HG02970 (cell line): ENCODE results near the gene PDCL2.
"Not testable (repeated sequence)": the region's sequence is repeated elsewhere in the genome, so short reads cannot be mapped to it uniquely, and the experiment has no call there.

ENCODE experiments used
- ATAC-seq: cut with Tn5 transposase; IDR thresholded peaks from one replicate; pipeline ENCODE4 v1.9.1; 2021; ENCODE audit warnings: mild to moderate bottlenecking, moderate library complexity, moderate number of reproducible peaks; ENCODE audit not compliant: unreplicated experiment, low FRiP score

PDCL2 gene

DNA sequence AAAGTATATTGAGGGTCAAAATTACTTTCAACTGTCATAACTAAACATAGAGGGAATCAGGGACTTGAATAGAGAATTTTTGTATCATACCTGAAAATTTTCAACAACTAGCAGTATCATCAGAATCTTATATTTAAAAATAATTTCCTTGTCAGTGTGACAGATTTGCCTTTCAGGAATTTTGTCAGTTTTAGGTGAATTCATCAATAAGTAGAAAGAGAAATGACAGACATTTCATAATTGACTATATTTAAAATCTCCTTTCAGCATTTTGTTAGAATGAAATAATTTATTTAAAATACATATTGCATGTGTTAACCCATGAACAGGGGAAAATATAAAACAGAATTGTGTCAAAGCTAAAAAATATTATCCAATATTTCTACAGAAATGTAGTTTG lies 8.6 kb upstream of the PDCL2 start:
- ATAC-seq, result no peak

DNA sequence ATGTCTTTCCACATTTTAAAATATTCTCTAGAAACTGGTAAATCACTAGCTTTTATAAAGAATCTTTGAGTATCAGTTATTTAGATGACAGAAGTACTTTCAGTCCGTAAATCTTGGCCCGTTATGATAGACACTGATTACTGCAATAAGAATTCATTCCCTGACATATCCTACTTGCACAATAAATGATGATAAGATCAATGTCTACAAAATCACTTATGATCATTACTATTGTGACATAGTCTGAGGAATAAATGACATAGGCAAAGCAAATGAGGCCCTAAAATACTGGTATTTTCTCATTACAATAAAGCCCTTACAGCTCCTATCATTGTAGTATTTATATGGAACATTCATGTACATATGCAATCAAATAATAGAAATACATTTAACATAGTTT lies 6.6 kb upstream of the PDCL2 start:
- ATAC-seq, result no peak

DNA sequence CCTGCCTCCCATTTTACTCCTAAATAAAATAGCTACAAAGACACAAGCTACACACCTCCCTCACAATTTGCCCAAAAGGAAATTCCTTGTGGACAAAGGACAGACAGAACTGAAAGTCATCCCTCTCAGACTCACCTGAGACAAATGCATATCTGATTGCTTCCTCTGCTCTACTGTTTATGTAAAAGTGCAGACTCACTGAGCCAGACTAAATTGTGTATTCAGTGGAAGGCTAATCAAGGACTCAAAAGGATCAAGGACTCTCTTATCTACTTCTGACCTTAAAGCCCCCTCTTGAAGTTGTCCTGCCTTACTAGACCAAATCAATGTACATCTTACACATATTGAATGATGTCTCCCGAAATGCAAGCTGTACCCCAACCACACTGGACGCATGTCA lies 3.9 kb downstream of the PDCL2 start:
- no peak for ATAC-seq

DNA sequence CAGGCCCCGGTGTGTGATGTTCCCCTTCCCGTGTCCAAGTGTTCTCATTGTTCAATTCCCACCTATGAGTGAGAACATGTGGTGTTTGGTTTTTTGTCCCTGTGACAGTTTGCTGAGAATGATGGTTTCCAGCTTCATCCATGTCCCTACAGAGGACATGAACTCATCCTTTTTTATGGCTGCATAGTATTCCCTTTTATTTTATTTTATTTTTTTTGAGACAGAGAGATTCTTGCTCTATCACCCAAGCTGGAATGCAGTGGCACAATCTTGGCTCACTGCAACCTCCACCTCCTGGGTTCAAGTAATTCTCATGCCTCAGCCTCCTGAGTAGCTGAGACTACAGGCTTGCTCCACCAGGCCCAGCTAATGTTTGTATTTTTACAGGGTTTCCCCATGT lies 9.3 kb downstream of the PDCL2 start:
- ATAC-seq, result not testable (repeated sequence)

DNA sequence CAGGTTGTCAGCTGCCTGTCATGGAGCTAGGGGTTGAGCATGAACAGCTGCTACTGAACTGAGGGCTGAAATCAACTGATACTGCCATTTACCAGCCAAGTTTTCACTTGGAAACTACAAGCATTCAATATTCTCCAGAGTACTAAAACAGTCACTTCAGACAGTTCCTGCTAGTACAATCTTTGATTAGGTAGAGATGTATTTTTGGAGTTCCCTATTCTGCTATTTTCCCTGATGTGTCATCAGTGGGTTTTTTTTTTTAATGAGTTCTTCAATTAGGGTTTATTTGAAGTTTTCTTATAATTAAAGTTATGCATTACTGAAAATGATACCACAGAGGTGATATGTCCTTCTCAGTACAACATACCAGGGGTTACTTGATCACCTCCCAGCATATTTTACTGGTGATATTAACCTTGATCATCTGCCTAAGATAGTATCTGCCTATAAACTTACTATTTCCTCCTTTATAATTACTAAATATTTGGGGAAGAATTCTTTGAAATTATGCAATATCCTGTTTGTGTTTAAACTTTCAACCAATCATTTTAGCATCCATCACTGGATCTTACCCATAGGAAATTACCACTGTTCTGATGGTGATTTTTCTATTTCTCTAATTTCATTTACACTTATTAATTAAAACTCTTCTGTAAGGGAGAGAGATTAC lies 13.6 kb downstream of the PDCL2 start:
- ATAC-seq, result no peak

DNA sequence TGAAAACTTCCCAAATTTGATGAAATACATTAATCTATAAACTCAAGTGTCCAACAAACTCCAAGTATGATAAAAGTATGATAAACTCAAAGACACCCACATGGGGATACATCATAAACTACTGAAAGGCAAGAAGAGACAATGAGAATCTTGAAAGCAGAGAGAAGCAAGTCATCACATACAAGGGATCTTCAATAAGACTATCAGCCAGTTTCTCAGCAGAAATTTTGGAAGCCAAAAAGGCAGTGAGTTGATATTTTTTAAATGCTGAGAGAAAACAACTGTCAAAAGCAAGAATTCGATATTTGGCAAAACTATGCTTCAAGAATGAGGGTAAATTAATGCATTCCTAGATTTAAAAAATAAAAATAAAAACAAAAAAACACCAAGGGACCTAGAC lies 16.5 kb downstream of the PDCL2 start:
- ATAC-seq, result no peak

DNA sequence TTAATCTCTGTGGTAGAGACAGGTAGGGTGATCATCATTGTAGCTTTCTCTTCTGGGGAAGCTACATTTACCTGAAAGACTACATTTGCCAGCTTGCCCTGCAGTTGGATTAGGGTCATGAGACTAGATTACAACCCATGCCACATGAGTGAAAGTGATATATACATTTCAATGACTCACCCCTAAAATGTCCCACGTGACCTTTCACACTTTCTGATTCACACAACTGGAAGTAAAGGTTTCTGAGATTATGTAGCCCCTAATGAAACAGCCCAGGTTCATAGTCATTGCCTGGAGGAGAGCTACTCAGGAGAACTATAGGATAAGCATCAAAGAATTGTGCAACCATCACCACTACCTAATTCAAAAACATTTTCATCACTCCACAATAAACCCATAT lies 17.8 kb downstream of the PDCL2 start:
- no peak for ATAC-seq

DNA sequence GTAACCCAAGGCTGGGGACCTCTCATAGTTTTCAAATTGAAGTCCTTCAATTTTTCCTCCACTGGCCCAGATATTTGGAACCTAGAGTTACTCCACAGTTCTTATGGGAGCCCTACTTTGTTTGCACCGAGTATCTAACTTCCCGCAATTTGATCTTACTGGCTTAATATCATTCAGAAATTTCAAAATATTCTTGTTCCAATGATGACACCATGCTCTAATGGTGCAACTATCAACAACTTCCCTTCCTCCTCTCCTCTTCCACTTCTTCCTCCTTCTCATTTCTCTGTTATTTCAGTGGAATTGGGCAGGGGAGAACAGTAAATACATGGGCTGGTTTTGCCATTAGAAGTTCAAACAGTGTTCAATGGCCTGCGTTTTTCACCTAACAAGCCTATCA lies 20.2 kb downstream of the PDCL2 start:
- no peak for ATAC-seq

DNA sequence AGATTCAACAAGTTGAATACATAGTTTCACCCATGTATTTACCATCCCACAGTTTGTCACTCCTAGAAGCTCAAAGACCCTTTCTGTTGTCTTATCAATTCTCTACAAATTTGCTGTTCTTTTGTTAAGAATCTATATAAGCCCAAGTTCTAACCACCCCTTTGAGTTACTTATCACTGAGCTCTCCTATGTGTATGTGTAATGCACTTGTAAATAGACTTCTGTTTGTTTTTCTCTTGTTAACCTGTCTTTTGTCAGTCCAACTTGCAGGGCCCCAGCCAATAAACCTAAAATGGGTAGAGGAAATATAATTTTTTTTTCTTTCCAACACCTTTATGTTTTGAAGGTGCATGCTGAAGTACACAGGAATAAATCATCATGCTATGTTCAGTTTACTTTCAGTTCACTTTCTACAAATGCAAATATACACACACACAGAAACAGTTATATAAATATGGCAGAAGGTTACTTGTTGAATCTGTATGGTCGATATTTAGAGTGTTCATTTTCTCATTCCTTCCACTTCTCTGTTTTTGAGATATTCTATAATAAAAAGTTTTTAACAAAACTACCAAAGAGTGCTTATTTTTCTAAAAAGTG lies 23.0 kb downstream of the PDCL2 start:
- no peak for ATAC-seq

DNA sequence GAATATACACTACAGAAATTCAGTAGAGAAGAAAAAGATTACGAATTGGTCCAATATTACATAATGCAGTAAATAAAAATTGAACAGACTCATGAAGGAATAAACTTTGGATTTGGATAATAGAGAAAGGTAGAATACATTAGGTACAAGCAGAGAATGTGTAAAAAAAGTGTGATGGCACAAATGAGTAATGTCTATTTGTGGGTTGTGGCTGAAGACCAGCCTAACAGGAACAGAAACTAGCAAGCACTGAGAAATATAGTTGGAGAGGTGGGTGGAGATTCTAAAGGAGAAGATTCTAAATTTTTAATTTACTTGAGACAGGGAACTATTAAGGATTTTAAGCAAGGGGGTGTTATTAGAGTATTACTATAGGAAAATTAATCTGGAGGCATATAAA lies 30.2 kb downstream of the PDCL2 start:
- ATAC-seq, result peak; percentile 97

DNA sequence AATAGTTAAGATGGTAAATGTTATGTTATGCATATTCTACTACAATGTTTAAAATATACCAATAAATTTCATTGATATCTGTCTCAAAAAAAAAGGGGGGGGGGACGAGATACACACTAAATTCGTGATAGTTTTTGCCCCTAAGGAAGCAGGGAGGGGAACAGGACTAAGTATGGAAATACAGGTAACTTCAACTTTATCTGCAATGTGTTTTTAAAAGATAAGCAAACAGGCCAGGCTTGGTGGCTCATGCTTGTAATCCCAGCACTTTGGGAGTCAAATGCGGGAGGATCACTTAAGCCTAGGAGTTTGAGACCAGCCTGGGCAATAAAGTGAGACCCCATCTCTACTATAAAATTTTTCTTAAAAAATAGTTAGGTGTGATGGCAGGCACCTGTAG lies 31.9 kb downstream of the PDCL2 start:
- no peak for ATAC-seq

DNA sequence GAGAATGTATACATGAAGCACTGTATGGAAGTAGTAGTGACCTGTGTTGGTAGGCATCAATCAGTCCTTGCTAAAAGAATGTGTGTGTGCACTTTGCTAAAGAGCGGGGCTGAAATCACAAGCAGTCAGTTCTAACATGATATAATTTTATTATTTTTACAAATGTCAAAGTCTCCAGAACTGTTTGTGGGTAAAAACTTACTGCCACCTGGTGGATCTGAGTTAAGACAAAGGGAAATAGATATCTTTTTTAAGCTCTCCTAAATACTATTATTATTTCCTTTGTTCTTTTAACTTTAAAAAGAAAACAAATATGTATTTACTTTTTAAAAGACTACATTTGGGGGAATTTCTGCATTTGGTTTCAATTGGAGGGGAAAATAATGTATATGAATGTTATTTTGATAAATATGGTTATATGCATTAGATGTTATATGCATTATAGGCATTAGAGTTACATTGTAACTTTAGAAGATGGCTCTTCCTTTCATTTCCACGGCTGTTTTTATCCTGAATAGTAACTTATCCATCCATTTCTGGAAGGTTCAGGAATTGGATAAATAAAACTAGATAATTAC lies 37.5 kb downstream of the PDCL2 start:
- no peak for ATAC-seq

DNA sequence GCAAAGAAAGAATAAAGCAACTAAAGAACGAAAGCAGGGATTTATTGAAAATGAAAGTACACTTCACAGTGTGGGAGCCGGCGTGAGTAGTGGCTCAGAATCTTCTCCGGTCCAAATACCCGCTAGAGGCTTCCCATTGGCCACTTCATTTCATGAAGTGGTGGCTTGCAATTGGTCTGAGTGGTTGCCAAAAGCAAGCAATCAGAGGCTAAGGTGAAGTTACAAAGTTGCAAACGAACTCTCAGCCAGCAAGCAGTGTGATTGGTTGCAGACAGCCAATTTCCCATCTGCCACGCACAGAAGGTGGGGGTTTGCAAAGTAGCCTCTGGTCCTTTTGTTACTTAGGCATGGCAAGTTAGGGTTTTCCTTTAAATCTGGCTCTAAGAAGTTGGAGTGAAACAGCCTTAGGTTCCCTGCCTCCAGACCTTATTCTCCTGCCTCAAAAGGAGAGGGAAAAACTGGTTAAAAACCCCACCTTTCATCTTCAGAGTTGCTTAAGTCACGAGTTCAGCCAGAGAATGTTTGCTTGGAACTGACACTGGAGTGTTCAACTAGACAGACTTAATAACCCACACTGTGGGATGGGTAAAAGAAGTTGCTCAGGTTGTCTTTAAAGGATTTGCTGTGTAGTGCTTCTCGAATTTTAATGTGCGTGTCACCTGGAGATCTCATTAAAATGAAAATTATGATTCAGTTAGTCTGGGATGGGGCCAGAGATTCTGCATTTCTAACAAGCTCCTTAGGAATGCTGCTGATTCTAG lies 38.4 kb downstream of the PDCL2 start:
- no peak for ATAC-seq

DNA sequence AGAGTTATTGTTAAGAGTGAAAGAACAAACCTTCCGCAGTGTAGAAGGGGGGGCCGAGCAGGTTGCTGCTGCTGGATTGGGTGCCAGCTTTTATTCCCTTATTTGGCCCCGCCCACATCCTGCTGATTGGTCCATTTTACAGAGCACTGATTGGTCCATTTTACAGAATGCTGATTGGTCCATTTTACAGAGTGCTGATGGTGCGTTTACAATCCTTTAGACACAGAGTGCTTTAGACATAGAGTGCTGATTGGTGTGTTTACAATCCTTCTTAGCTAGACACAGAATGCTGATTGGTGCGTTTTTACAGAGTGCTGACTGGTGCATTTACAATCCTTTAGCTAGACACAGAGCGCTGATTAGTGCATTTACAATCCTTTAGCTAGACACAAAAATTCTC lies 40.1 kb downstream of the PDCL2 start:
- not testable (repeated sequence) for ATAC-seq

DNA sequence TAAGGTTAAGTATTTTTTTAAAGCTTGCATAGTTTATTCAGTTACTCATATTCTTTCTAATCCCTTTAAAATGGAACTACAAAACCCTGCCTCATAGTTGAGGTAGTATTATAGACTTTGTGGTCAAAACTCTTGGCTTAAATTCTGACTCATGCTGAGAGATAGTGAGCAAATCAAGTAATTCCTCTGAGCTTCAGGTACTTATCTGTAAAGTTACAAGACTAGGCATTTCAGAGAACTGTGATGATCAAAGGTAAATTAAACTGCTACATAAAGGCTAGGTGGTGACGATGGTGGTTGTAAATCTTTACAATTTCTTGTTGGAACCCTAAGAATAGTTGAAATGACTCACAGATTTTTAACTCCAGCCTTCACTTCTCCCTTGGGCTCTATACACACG lies 42.2 kb downstream of the PDCL2 start:
- no peak for ATAC-seq

DNA sequence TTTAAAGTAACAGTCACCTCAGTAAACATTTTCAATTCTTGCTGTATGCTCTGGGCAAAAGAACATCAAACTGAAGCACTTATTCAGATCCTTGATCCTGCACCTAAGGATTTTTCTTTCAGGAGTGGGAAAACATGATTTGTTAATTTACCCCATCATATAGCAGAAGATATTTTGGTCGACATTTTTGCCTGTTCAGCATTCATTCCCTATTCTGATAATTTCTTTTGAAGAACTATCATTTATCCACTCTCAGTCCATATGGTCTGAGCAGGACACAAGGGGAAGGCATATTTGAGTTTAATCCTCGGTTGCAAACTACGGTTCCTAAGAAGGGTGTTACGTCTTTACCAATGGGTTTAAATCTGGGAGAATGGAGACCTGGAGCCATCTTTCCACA lies 44.1 kb downstream of the PDCL2 start:
- ATAC-seq, result no peak

DNA sequence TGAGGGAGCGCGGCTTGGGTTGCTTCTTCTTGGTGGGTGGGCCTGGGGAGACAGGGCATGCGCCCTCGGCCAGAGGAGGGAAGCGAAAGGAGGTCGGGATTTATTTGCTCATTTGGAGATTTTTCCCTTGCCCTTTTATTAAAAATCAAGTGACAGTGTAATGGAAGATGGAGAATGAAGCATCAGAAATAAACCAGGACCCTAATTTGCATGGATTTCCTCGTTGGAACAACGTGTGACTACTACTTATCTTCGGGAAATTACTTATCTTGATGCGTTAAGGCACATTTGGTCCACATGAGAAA lies 44.6 kb downstream of the PDCL2 start:
- ATAC-seq, result no peak

DNA sequence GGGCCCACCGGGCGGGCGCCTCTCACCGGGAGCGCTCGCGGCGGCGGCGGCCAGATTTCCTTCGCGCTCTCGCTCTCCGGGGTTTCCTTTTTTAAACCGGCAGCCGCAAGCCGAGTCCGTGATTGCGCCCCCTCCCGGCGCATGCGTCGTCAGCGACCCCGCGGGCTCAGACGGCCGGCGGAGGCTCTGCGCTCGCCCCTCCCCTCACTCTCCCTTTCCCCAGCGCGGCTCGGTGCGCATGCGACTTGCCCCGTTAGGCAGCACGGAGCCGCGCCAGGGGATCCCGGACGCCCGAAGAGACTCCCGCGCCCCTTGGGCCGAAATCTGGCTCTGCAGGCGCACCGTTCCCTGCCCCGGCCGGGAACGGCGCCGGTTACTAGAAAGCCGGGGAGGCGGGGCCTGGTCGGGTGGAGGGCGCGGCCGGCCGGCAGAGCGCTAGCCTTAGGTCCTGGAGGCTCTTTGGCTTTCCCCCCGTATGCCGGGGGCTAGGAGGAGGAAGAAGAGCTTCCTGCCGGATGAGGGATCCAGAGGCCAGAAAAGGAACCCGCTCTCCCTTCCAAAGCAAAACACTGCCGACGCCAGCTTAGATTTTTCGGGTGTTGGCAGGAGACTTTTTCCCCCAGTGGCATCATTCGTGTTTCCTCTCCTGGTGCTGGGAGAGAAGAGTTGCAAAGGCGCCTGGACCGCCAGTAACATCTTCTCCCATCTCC lies 45.1 kb downstream of the PDCL2 start, which contains the start of gene CLOCK:
TSS of gene CLOCK (minus strand) at position 154 of the 710 bp plus-strand sequence. CDS start 64,124 bp downstream, outside the sequence.
- ATAC-seq, result peak; percentile 75

DNA sequence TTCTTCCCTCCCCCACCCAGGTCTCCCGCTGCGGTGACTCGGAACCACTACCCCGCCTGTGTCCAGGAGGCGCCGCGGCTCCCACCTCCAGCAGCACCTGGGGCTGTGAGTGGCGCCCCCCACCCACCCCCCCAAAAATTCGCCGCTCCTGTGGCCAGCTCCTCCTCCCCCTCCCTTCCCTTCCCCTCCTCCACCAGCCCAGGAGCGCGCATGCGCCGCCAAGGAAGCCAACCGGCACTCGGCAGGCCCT lies 45.6 kb downstream of the PDCL2 start:
- ATAC-seq, result peak; percentile 46

DNA sequence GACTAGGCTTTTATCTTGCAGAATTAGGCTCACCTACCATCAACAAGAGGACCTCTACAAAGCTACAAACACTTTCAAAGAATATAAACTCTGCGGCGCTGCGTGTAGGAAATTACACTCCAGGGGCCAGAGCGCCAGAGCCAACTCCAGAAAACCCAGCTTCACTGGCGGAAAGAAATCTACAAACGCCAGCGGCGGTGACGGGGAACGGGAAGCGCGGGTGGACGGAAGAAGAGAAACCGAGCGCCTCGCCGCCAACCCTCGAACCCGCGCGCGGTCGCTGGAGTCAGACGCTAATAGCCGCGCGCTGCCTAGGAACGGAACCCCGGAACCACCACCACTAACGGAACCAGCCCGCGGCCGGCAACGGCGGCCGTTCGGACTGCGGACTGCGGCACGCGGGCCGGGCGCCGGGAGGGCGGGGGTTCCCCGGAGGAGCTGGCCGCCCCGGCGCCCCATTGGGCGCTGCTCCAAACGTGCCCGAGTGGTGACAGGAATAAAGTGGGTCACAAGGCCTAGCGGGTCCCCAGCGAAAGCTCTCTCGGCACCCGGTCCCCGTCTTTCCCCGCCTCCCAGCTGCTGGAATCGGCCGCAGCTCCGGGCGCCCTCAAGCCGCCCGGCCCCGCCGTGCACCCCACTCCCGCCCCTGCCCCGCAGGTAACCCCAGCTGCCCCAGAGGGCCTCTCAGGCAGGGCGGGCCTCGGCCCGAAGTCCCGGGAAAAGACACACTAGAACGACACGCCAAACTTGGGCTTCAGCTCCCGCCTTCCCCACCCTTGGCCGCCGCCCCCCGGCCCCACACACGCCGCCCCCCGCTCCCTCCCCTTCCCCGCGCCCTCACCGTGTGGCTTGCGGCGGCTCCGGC lies 46.2 kb downstream of the PDCL2 start:
- ATAC-seq, result peak; percentile 45
